HEK293 (cell line): ENCODE results near the gene CHST12.

Experiments
- CTCF ChIA-PET: fragments of 350-600 bp; formaldehyde crosslinking; extraction: SDS; loops from one replicate; lab custom pipeline; 2021; ENCODE audit warnings: antibody characterized with exemption; lab: Yijun Ruan, JAX
- POLR2A ChIA-PET: fragments of 300-600 bp; formaldehyde crosslinking; extraction: SDS; loops from one replicate; lab custom pipeline; 2020; ENCODE audit warnings: antibody characterized with exemption, inconsistent platforms; lab: Yijun Ruan, JAX
- H3K27ac ChIP-seq: fragments of 200-500 bp; sonication (Bioruptor generic); 2 replicates; pipeline ENCODE4 v1.5.1; 2014; ENCODE audit warnings: low read depth, low read length, control low read depth, inconsistent platforms; ENCODE audit errors: extremely low read depth
- H3K36me3 ChIP-seq, 2 experiments: fragments of 200-500 bp in 1 of 2; sonication (Bioruptor generic) in 1 of 2; 1 replicate in 1 of 2; 2 replicates in 1 of 2; pipeline ENCODE4 v1.5.1; 2014 to 2017; ENCODE audit warnings: inconsistent platforms in 2 of 2, low read length in 2 of 2; ENCODE audit not compliant: control insufficient read depth in 2 of 2, insufficient read depth in 1 of 2
- H3K4me1 ChIP-seq: fragments of 200-500 bp; sonication (Bioruptor generic); 2 replicates; pipeline ENCODE4 v1.5.1; 2014; ENCODE audit warnings: mild to moderate bottlenecking, low read length, inconsistent platforms; ENCODE audit not compliant: control insufficient read depth, insufficient read depth
- H3K4me3 ChIP-seq: 2 replicates; pipeline ENCODE4 v1.5.1; 2011; ENCODE audit warnings: low read depth, mild to moderate bottlenecking, control low read depth, low read length, moderate library complexity
- H3K9me3 ChIP-seq: fragments of 200-500 bp; sonication (Bioruptor generic); 2 replicates; pipeline ENCODE4 v1.5.1; 2014; ENCODE audit warnings: low read depth, low read length, inconsistent platforms; ENCODE audit not compliant: control insufficient read depth, insufficient read depth
- BCL11A ChIP-seq: fragments of 450-650 bp; formaldehyde crosslinking; IDR thresholded peaks from 2 replicates; pipeline ENCODE4 v1.5.1; 2016; ENCODE audit warnings: low read depth, missing biosample characterization, missing genetic modification characterization
- EGR2 ChIP-seq: fragments of 450-650 bp; formaldehyde crosslinking; IDR thresholded peaks from 2 replicates; pipeline ENCODE4 v1.5.1; 2016; ENCODE audit warnings: low read depth, missing biosample characterization, missing genetic modification characterization
- KLF9 ChIP-seq: fragments of 450-650 bp; formaldehyde crosslinking; IDR thresholded peaks from 2 replicates; pipeline ENCODE4 v1.5.1; 2016; ENCODE audit warnings: missing biosample characterization, missing genetic modification characterization, low read depth
- MEIS1 ChIP-seq: sonication (generic); formaldehyde crosslinking; IDR thresholded peaks from 2 replicates; pipeline ENCODE4 v1.8.1; 2022; ENCODE audit warnings: missing genetic modification reagents, mild to moderate bottlenecking, borderline replicate concordance
- PRDM2 ChIP-seq: fragments of 450-650 bp; formaldehyde crosslinking; IDR thresholded peaks from 2 replicates; pipeline ENCODE4 v1.5.1; 2016; ENCODE audit warnings: missing biosample characterization, missing genetic modification characterization, borderline replicate concordance
- PRDM6 ChIP-seq: fragments of 450-650 bp; formaldehyde crosslinking; IDR thresholded peaks from 2 replicates; pipeline ENCODE4 v1.5.1; 2017; ENCODE audit warnings: missing biosample characterization, missing genetic modification characterization
- REPIN1 ChIP-seq: fragments of 450-650 bp; formaldehyde crosslinking; IDR thresholded peaks from 2 replicates; pipeline ENCODE4 v1.5.1; 2017; ENCODE audit warnings: missing biosample characterization, missing genetic modification characterization, low read depth
- ZBTB10 ChIP-seq: fragments of 450-650 bp; formaldehyde crosslinking; IDR thresholded peaks from 2 replicates; pipeline ENCODE4 v1.5.1; 2016; ENCODE audit warnings: missing biosample characterization, missing genetic modification characterization
- ZNF140 ChIP-seq: fragments of 450-650 bp; formaldehyde crosslinking; IDR thresholded peaks from 2 replicates; pipeline ENCODE4 v1.5.1; 2016; ENCODE audit warnings: missing biosample characterization, missing genetic modification characterization
- ZNF184 ChIP-seq: fragments of 450-650 bp; IDR thresholded peaks from 2 replicates; pipeline ENCODE4 v1.5.1; 2018; ENCODE audit warnings: missing biosample characterization, mild to moderate bottlenecking, missing genetic modification characterization
- ZNF366 ChIP-seq: fragments of 450-650 bp; formaldehyde crosslinking; conservative IDR thresholded peaks from 2 replicates; pipeline ENCODE4 v1.5.1; 2016; ENCODE audit warnings: missing biosample characterization, missing genetic modification characterization
- ZNF416 ChIP-seq: fragments of 450-650 bp; formaldehyde crosslinking; IDR thresholded peaks from 2 replicates; pipeline ENCODE4 v1.5.1; 2016; ENCODE audit warnings: missing biosample characterization, missing genetic modification characterization
- ZNF521 ChIP-seq: fragments of 450-650 bp; formaldehyde crosslinking; IDR thresholded peaks from 2 replicates; pipeline ENCODE4 v1.5.1; 2017; ENCODE audit warnings: missing biosample characterization, mild to moderate bottlenecking, missing genetic modification characterization
- ZNF544 ChIP-seq: fragments of 450-650 bp; formaldehyde crosslinking; IDR thresholded peaks from 2 replicates; pipeline ENCODE4 v1.5.0; 2017; ENCODE audit warnings: missing biosample characterization, missing genetic modification characterization
- ZNF548 ChIP-seq: fragments of 450-650 bp; formaldehyde crosslinking; IDR thresholded peaks from 2 replicates; pipeline ENCODE4 v1.5.1; 2016; ENCODE audit warnings: missing biosample characterization, missing genetic modification characterization
- ZNF560 ChIP-seq: fragments of 450-650 bp; formaldehyde crosslinking; IDR thresholded peaks from 2 replicates; pipeline ENCODE4 v1.5.1; 2017; ENCODE audit warnings: missing biosample characterization, missing genetic modification characterization, borderline replicate concordance
- ZNF626 ChIP-seq: fragments of 450-650 bp; sonication (Bioruptor Pico); formaldehyde crosslinking; IDR thresholded peaks from 2 replicates; pipeline ENCODE4 v1.5.1; 2018; ENCODE audit warnings: missing biosample characterization, missing genetic modification characterization, inconsistent platforms
- ZSCAN23 ChIP-seq: fragments of 450-650 bp; formaldehyde crosslinking; IDR thresholded peaks from 2 replicates; pipeline ENCODE4 v1.5.1; 2016; ENCODE audit warnings: missing biosample characterization, missing genetic modification characterization
- ZXDB ChIP-seq: fragments of 450-650 bp; formaldehyde crosslinking; IDR thresholded peaks from 2 replicates; pipeline ENCODE4 v1.5.1; 2016; ENCODE audit warnings: missing biosample characterization, missing genetic modification characterization

The CHST12 gene

GRCh38 chr7:2381227-2381626 lies 22.2 kb upstream of the CHST12 start:
- Histone ChIP-seq H3K4me3 (no peak overlapping the region), H3K27ac (no peak overlapping the region), H3K4me1 (no peaks in the 10 kb centered on the region), H3K9me3 (no peaks in the 10 kb centered on the region)
- TF ChIP-seq ZNF548 = no peak
- TF ChIP-seq KLF9 (tag by site-specific recombination) = no peak
- no peak for TF ChIP-seq ZNF366 (tag by site-specific recombination)
- TF ChIP-seq ZNF140 (tag by site-specific recombination) = no peak
- no peak for TF ChIP-seq ZXDB
- TF ChIP-seq REPIN1 (tag by site-specific recombination) = no peak
- TF ChIP-seq BCL11A (tag by site-specific recombination) = no peak
- TF ChIP-seq PRDM6 (tag by site-specific recombination) = no peak
- no peak for TF ChIP-seq ZNF626 (tag by site-specific recombination)
- TF ChIP-seq ZNF184 (tag by site-specific recombination) = no peak
- TF ChIP-seq MEIS1 (CRISPR knock-in tag) = no peak
- no peak for TF ChIP-seq ZNF416
- no peak for TF ChIP-seq EGR2 (tag by site-specific recombination)
- TF ChIP-seq PRDM2 (tag by site-specific recombination) = no peak
- TF ChIP-seq ZNF521 (tag by site-specific recombination) = no peak
- no peak for TF ChIP-seq ZSCAN23 (tag by site-specific recombination)
- TF ChIP-seq ZBTB10 = no peak
- TF ChIP-seq ZNF544 (tag by site-specific recombination) = no peak
- no peak for TF ChIP-seq ZNF560 (tag by site-specific recombination)
- TF ChIP-seq, all 188 proteins: peak for 0
- peaks cover 1 to 60% of the 10 kb centered on the region in 2 experiments; a peak in 2 of 3 replicates for H3K36me3 ChIP-seq
- CTCF ChIA-PET = no interaction called here
- POLR2A ChIA-PET = no interaction called here
